Tibial nerve (tissue), 4 donors: ENCODE results near the gene DNTTIP2.

ENCODE experiments used
- CTCF ChIP-seq, 5 experiments: fragments of 200-600 bp in 3 of 5; fragments of 450-650 bp in 2 of 5; sonication (generic) in 3 of 5; IDR thresholded peaks; one replicate each; pipeline ENCODE4 v1.5.1; 2016 to 2019; ENCODE audit warnings: antibody characterized with exemption in 5 of 5, mild to moderate bottlenecking in 3 of 5, moderate library complexity in 2 of 5
- EP300 ChIP-seq, 2 donors: sonication (generic); formaldehyde crosslinking; IDR thresholded peaks; one replicate each; pipeline ENCODE4 v1.6.1; 2017; ENCODE audit warnings: antibody characterized with exemption in 2 of 2, mild to moderate bottlenecking in 1 of 2
- POLR2A ChIP-seq, 2 donors: fragments of 450-650 bp; IDR thresholded peaks; one replicate each; pipeline ENCODE4 v1.6.1; 2017; ENCODE audit warnings: antibody characterized with exemption in 2 of 2, mild to moderate bottlenecking in 2 of 2, moderate library complexity in 2 of 2

DNA sequence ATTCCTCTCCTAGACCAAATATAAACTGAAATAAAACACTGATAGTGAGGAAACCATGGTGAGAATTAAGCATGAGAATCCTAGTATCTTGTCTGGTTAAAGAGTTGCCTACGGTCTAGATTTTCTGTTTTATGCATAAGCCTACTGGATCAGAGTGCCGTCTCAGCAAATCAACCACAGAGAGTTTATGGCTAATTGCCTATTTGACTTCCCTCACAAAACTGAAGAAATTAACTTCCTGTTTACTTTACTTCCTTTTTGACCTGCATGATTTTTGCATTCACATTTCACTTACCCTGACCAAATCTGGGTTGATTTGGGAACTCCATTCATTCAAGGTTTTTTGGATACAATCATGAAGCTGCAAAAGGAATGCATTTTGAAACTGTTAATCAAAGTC is 25.2 kb upstream of the DNTTIP2 start:
- TF ChIP-seq CTCF (IDR thresholded peaks at IDR 0.05): no peak
- no peak for TF ChIP-seq POLR2A (IDR thresholded peaks at IDR 0.05)
- peak in 1 of 2 donors; percentile 12 for TF ChIP-seq EP300 (IDR thresholded peaks at IDR 0.05)
